Vagina (tissue), 2 donors: Measurements from ENCODE around the gene CLIP4. TPM values are rescaled to one million over a fixed set of nuclear protein-coding genes. Genes with fewer than 3 reads are reported as not detected.
A peak's percentile ranks its signal among the peaks of the same experiment; 100 is the strongest.

Experiments
- DNase-seq, 2 donors: peaks; one replicate each; pipeline ENCODE4 v3.0.0-alpha.2; 2017; ENCODE audit errors: extremely low spot score in 2 of 2
- H3K27ac ChIP-seq: fragments of 200-600 bp; sonication (generic); one replicate; pipeline ENCODE4 v1.5.1; 2019
- H3K27me3 ChIP-seq: fragments of 200-600 bp; sonication (generic); one replicate; pipeline ENCODE4 v1.5.1; 2019
- H3K36me3 ChIP-seq, 2 donors: fragments of 200-600 bp; sonication (generic); one replicate each; pipeline ENCODE4 v1.5.1; 2017 to 2019
- H3K4me1 ChIP-seq: fragments of 200-600 bp; sonication (generic); one replicate; pipeline ENCODE4 v1.5.1; 2019
- H3K4me3 ChIP-seq, 2 donors: fragments of 200-600 bp; sonication (generic); 1 replicate in 1 of 2; 2 replicates in 1 of 2; pipeline ENCODE4 v1.5.1; 2016 to 2019
- H3K9me3 ChIP-seq: fragments of 200-600 bp; sonication (generic); one replicate; pipeline ENCODE4 v1.5.1; 2019
- CTCF ChIP-seq, 3 experiments: fragments of 450-650 bp in 2 of 3; fragments of 200-600 bp in 1 of 3; sonication (generic) in 1 of 3; IDR thresholded peaks; one replicate each; pipeline ENCODE4 v1.5.1; 2017 to 2019; ENCODE audit warnings: antibody characterized with exemption in 3 of 3, mild to moderate bottlenecking in 2 of 3, moderate library complexity in 2 of 3
- POLR2A ChIP-seq, 2 donors: fragments of 450-650 bp; IDR thresholded peaks; one replicate each; pipeline ENCODE4 v1.6.1; 2017; ENCODE audit warnings: antibody characterized with exemption in 2 of 2, mild to moderate bottlenecking in 2 of 2, moderate library complexity in 2 of 2
- POLR2AphosphoS5 ChIP-seq, 2 donors: sonication (generic); formaldehyde crosslinking; IDR thresholded peaks; one replicate each; pipeline ENCODE4 v1.9.0; 2017; ENCODE audit warnings: antibody characterized with exemption in 2 of 2, mild to moderate bottlenecking in 2 of 2, low read depth in 1 of 2; ENCODE audit not compliant: insufficient read depth in 1 of 2
- intact Hi-C: fragments of 100-400 bp; cut with DNase I; formaldehyde crosslinking; loops from one replicate; pipeline ENCODE4 v1.15.1; 2023
- total RNA-seq: library from RNA; depleted of rRNA; stranded (reverse); fragments of >200 nt; gene quantifications from one replicate; pipeline ENCODE4 v1.2.3, GENCODE V29; 2016

CLIP4 gene
- total RNA-seq, 1 donor from 2014 or later = 63.1 TPM

- Histone ChIP-seq H3K36me3 (no peaks in the 10 kb centered on the region), H3K4me3 (no peak overlapping the region), H3K9me3 (no peaks in the 10 kb centered on the region), H3K4me1 (peaks cover 7% of the 10 kb centered on the region), H3K27me3 (no peaks in the 10 kb centered on the region), H3K27ac (no peak overlapping the region)
- intact Hi-C loops = no loop called here
- peak; percentile 60 to 64 for DNase-seq
- TF ChIP-seq CTCF (IDR thresholded peaks at IDR 0.05) (no peak), POLR2A (IDR thresholded peaks at IDR 0.05) (no peak), POLR2AphosphoS5 (IDR thresholded peaks at IDR 0.05; ENCODE audit: insufficient read depth in 1 of 2, low read depth in 1 of 2) (no peak)
Observed at GRCh38 chr2:29218550-29219125, 103.4 kb downstream of the CLIP4 start.

- H3K27me3 ChIP-seq = no peaks in the 10 kb centered on the region
- no peaks in the 10 kb centered on the region for H3K9me3 ChIP-seq
- peak; percentile 61 to 67 for DNase-seq
- H3K4me3 ChIP-seq = no peak overlapping the region
- TF ChIP-seq POLR2A (IDR thresholded peaks at IDR 0.05) (no peak), CTCF (IDR thresholded peaks at IDR 0.05) (no peak), POLR2AphosphoS5 (IDR thresholded peaks at IDR 0.05; ENCODE audit: insufficient read depth in 1 of 2, low read depth in 1 of 2) (no peak)
- H3K4me1 ChIP-seq = peaks cover 14% of the 10 kb centered on the region
- no peak overlapping the region for H3K27ac ChIP-seq
- intact Hi-C loops = no loop called here
- no peaks in the 10 kb centered on the region for H3K36me3 ChIP-seq
Observed at GRCh38 chr2:29219374-29219773, 104.2 kb downstream of the CLIP4 start.

GRCh38 chr2:29220506-29221270, 105.5 kb downstream of the CLIP4 start:
- H3K4me3 ChIP-seq = no peak overlapping the region
- H3K9me3 ChIP-seq = no peaks in the 10 kb centered on the region
- intact Hi-C loops = no loop called here
- H3K27me3 ChIP-seq = no peaks in the 10 kb centered on the region
- TF ChIP-seq POLR2A (IDR thresholded peaks at IDR 0.05) (no peak), POLR2AphosphoS5 (IDR thresholded peaks at IDR 0.05; ENCODE audit: insufficient read depth in 1 of 2, low read depth in 1 of 2) (no peak), CTCF (IDR thresholded peaks at IDR 0.05) (no peak)
- DNase-seq = no peak
- H3K27ac ChIP-seq = no peak overlapping the region
- H3K36me3 ChIP-seq = no peaks in the 10 kb centered on the region
- H3K4me1 ChIP-seq = peaks cover 20% of the 10 kb centered on the region

GRCh38 chr2:29222381-29223179, 107.4 kb downstream of the CLIP4 start:
- Histone ChIP-seq H3K4me3 (no peak overlapping the region), H3K36me3 (no peaks in the 10 kb centered on the region), H3K9me3 (no peaks in the 10 kb centered on the region), H3K27ac (no peak overlapping the region), H3K4me1 (peaks cover 20% of the 10 kb centered on the region), H3K27me3 (no peaks in the 10 kb centered on the region)
- DNase-seq = no peak
- TF ChIP-seq POLR2A (IDR thresholded peaks at IDR 0.05) = no peak
- no peak for TF ChIP-seq CTCF (IDR thresholded peaks at IDR 0.05)
- TF ChIP-seq POLR2AphosphoS5 (IDR thresholded peaks at IDR 0.05; ENCODE audit: insufficient read depth in 1 of 2, low read depth in 1 of 2) = no peak
- intact Hi-C loops = no loop called here
